H1 (cell line): ENCODE measurements around the gene ARHGAP22. TPM values are rescaled to one million over a fixed set of nuclear protein-coding genes. Genes with fewer than 3 reads are reported as not detected.

Source experiments
- CTCF ChIA-PET: fragments of 300-600 bp; sonication (Branson Sonifier 250); formaldehyde crosslinking; loops from one replicate; lab custom pipeline; 2021; ENCODE audit not compliant: partially characterized antibody; lab: Charles Lee
- POLR2A ChIA-PET: fragments of 300-600 bp; sonication (Branson Sonifier 250); formaldehyde crosslinking; loops from one replicate; lab custom pipeline; 2021; ENCODE audit warnings: inconsistent platforms; ENCODE audit not compliant: partially characterized antibody; lab: Charles Lee
- DNase-seq, 2 experiments: peaks; one replicate each; pipeline versions ENCODE4 v3.0.0 to v3.0.0-alpha.2; 2010 to 2022; ENCODE audit warnings: low spot score in 2 of 2, low read depth in 1 of 2, mixed read lengths in 1 of 2
- FAIRE-seq: peaks from 2 replicates; lab custom pipeline; 2011; peaks lifted over from hg19 to GRCh38; lab: Jason Lieb, UNC
- H2AFZ ChIP-seq: 2 replicates; pipeline ENCODE4 v1.8.1; 2012; ENCODE audit warnings: low read length, inconsistent platforms
- H2AK5ac ChIP-seq: 2 replicates; pipeline ENCODE4 v1.6.1; 2013; ENCODE audit warnings: low read depth, low read length
- H2BK120ac ChIP-seq: replicated peaks from 2 replicates; pipeline ENCODE3; 2013; ENCODE audit warnings: low read depth, low read length, inconsistent platforms
- H2BK12ac ChIP-seq: 2 replicates; pipeline ENCODE4 v1.6.1; 2013; ENCODE audit warnings: low read depth, low read length
- H2BK15ac ChIP-seq: 2 replicates; pipeline ENCODE4 v1.6.1; 2013; ENCODE audit warnings: low read length
- H2BK20ac ChIP-seq: 2 replicates; pipeline ENCODE4 v1.6.1; 2013; ENCODE audit warnings: low read length
- H2BK5ac ChIP-seq: 2 replicates; pipeline ENCODE4 v1.6.1; 2013; ENCODE audit warnings: low read depth, low read length
- H3K14ac ChIP-seq: 2 replicates; pipeline ENCODE4 v1.6.1; 2013; ENCODE audit warnings: inconsistent platforms; ENCODE audit not compliant: insufficient read length
- H3K18ac ChIP-seq: 2 replicates; pipeline ENCODE4 v1.6.1; 2013; ENCODE audit warnings: low read length; ENCODE audit errors: extremely low read depth
- H3K23ac ChIP-seq: 2 replicates; pipeline ENCODE4 v1.6.1; 2013; ENCODE audit warnings: inconsistent platforms; ENCODE audit not compliant: insufficient read length
- H3K23me2 ChIP-seq: 2 replicates; pipeline ENCODE4 v1.6.1; 2013; ENCODE audit warnings: low read depth, low read length
- H3K27ac ChIP-seq: 2 replicates; pipeline ENCODE4 v1.6.1; 2011; ENCODE audit warnings: low read depth, low read length, inconsistent platforms
- H3K27me3 ChIP-seq, 4 experiments: replicated peaks in 1 of 4; 1 replicate in 1 of 4; 2 replicates in 3 of 4; pipeline versions ENCODE4 v1.6.1 to v1.8.1; 2011 to 2013; ENCODE audit warnings: low read length in 3 of 4, mild to moderate bottlenecking in 3 of 4, inconsistent platforms in 2 of 4, mixed read lengths in 2 of 4, moderate library complexity in 1 of 4; ENCODE audit not compliant: control insufficient read depth in 3 of 4, insufficient read depth in 3 of 4; ENCODE audit errors: extremely low read depth in 1 of 4
- H3K36me3 ChIP-seq, 4 experiments: 2 replicates each; pipeline versions ENCODE4 v1.6.1 to v1.8.1; 2011 to 2013; ENCODE audit warnings: mild to moderate bottlenecking in 4 of 4, low read length in 3 of 4, moderate library complexity in 2 of 4, control low read depth in 1 of 4, inconsistent platforms in 1 of 4; ENCODE audit not compliant: insufficient read depth in 4 of 4, control insufficient read depth in 2 of 4
- H3K4ac ChIP-seq: replicated peaks from 2 replicates; pipeline ENCODE3; 2013; ENCODE audit warnings: low read length, low read depth, mixed read lengths, inconsistent platforms; ENCODE audit not compliant: insufficient read length
- H3K4me1 ChIP-seq, 4 experiments: replicated peaks in 1 of 4; 1 replicate in 1 of 4; 2 replicates in 3 of 4; pipeline versions ENCODE4 v1.6.1 to v1.8.1; 2011 to 2013; ENCODE audit warnings: low read length in 3 of 4, inconsistent platforms in 2 of 4, mixed read lengths in 1 of 4; ENCODE audit not compliant: insufficient read depth in 4 of 4, control insufficient read depth in 3 of 4
- H3K4me2 ChIP-seq, 2 experiments: 2 replicates each; pipeline versions ENCODE4 v1.6.1 to v1.8.1; 2011 to 2013; ENCODE audit warnings: low read depth in 2 of 2, low read length in 2 of 2, control low read depth in 1 of 2, inconsistent platforms in 1 of 2, mild to moderate bottlenecking in 1 of 2; ENCODE audit not compliant: insufficient read depth in 1 of 2
- H3K4me3 ChIP-seq, 4 experiments: fragments of 200-600, 300-600 bp in 1 of 4; sonication (generic), shearing (Covaris generic), sonication (Bioruptor Twin) in 1 of 4; 2 replicates each; pipeline versions ENCODE4 v1.5.1 to v1.8.1; 2011 to 2016; ENCODE audit warnings: low read length in 4 of 4, low read depth in 3 of 4, control low read depth in 2 of 4, inconsistent platforms in 2 of 4, mild to moderate bottlenecking in 2 of 4, mixed read lengths in 1 of 4, moderate library complexity in 1 of 4; ENCODE audit not compliant: insufficient read depth in 2 of 4; ENCODE audit errors: extremely low read depth in 1 of 4
- H3K56ac ChIP-seq: replicated peaks from 2 replicates; pipeline ENCODE3; 2013; ENCODE audit warnings: low read depth, mild to moderate bottlenecking, mixed read lengths, low read length, inconsistent platforms; ENCODE audit not compliant: insufficient read length
- H3K79me1 ChIP-seq: 2 replicates; pipeline ENCODE4 v1.6.1; 2013; ENCODE audit warnings: low read depth, low read length, control low read depth
- H3K79me2 ChIP-seq, 2 experiments: 2 replicates each; pipeline versions ENCODE4 v1.6.1 to v1.8.1; 2012 to 2013; ENCODE audit warnings: low read length in 2 of 2, mild to moderate bottlenecking in 2 of 2, inconsistent platforms in 1 of 2; ENCODE audit not compliant: insufficient read depth in 2 of 2, control insufficient read depth in 1 of 2
- H3K9ac ChIP-seq, 4 experiments: replicated peaks in 1 of 4; 1 replicate in 1 of 4; 2 replicates in 3 of 4; pipeline versions ENCODE4 v1.6.1 to v1.8.1; 2011 to 2013; ENCODE audit warnings: low read depth in 3 of 4, low read length in 3 of 4, control low read depth in 2 of 4, mild to moderate bottlenecking in 2 of 4, moderate library complexity in 2 of 4, inconsistent platforms in 1 of 4; ENCODE audit errors: extremely low read depth in 1 of 4
- H3K9me3 ChIP-seq, 2 experiments: 2 replicates each; pipeline versions ENCODE4 v1.6.1 to v1.8.1; 2012 to 2013; ENCODE audit warnings: mild to moderate bottlenecking in 2 of 2, moderate library complexity in 2 of 2, control low read depth in 1 of 2, inconsistent platforms in 1 of 2, low read depth in 1 of 2, low read length in 1 of 2, mixed read lengths in 1 of 2; ENCODE audit not compliant: insufficient read depth in 2 of 2
- H4K20me1 ChIP-seq, 2 experiments: replicated peaks in 1 of 2; 2 replicates each; pipeline versions ENCODE3 to v1.8.1; 2011 to 2013; ENCODE audit warnings: inconsistent platforms in 2 of 2, low read length in 2 of 2, mild to moderate bottlenecking in 1 of 2; ENCODE audit not compliant: insufficient read depth in 2 of 2, control insufficient read depth in 1 of 2
- H4K5ac ChIP-seq: 2 replicates; pipeline ENCODE4 v1.6.1; 2013; ENCODE audit warnings: low read length, low read depth, mixed read lengths, inconsistent platforms; ENCODE audit not compliant: insufficient read length
- H4K8ac ChIP-seq: 2 replicates; pipeline ENCODE4 v1.8.0; 2013; ENCODE audit warnings: mild to moderate bottlenecking, moderate library complexity, low read length, inconsistent platforms; ENCODE audit not compliant: insufficient read depth; ENCODE audit errors: extremely low read depth
- H4K91ac ChIP-seq: replicated peaks from 2 replicates; pipeline ENCODE3; 2013; ENCODE audit warnings: low read length, mixed read lengths, inconsistent platforms; ENCODE audit not compliant: insufficient read length
- ASH2L ChIP-seq: fragments of 200-600, 300-600 bp; sonication (generic); IDR thresholded peaks from one replicate; pipeline ENCODE4 v1.7.1; 2017; ENCODE audit warnings: low read length
- BRCA1 ChIP-seq: IDR thresholded peaks from 2 replicates; pipeline ENCODE4 v1.6.1; 2012; ENCODE audit warnings: low read depth, low read length, improper control_type of control experiment
- CEBPB ChIP-seq: IDR thresholded peaks from 2 replicates; pipeline ENCODE4 v1.6.1; 2012; ENCODE audit warnings: low read depth, low read length
- EP300 ChIP-seq, 2 experiments: IDR thresholded peaks; 1 replicate in 1 of 2; 2 replicates in 1 of 2; pipeline ENCODE4 v1.6.1; 2011 to 2012; ENCODE audit warnings: low read depth in 2 of 2, low read length in 2 of 2, mild to moderate bottlenecking in 2 of 2, borderline replicate concordance in 1 of 2, inconsistent platforms in 1 of 2, moderate library complexity in 1 of 2
- HDAC2 ChIP-seq, 2 experiments: fragments of 300-600 bp in 1 of 2; sonication (generic) in 1 of 2; IDR thresholded peaks; 2 replicates each; pipeline ENCODE4 v1.6.1; 2011 to 2012; ENCODE audit warnings: low read depth in 2 of 2, low read length in 2 of 2, mild to moderate bottlenecking in 2 of 2, moderate library complexity in 2 of 2, borderline replicate concordance in 1 of 2, inconsistent platforms in 1 of 2
- HDAC6 ChIP-seq: IDR thresholded peaks from one replicate; pipeline ENCODE4 v1.7.1; 2012; ENCODE audit warnings: low read depth, mild to moderate bottlenecking, inconsistent platforms, low read length, moderate library complexity
- KDM1A ChIP-seq: fragments of 200-600, 300-600 bp; sonication (generic); IDR thresholded peaks from 2 replicates; pipeline ENCODE4 v1.7.1; 2016; ENCODE audit warnings: mild to moderate bottlenecking, low read length, borderline replicate concordance
- MAFK ChIP-seq: IDR thresholded peaks from 2 replicates; pipeline ENCODE4 v1.6.1; 2012; ENCODE audit warnings: low read depth, mild to moderate bottlenecking, improper control_type of control experiment, low read length
- RAD21 ChIP-seq, 2 experiments: IDR thresholded peaks in 1 of 2; conservative IDR thresholded peaks in 1 of 2; 2 replicates each; pipeline ENCODE4 v1.6.1; 2011; ENCODE audit warnings: low read depth in 2 of 2, low read length in 2 of 2, improper control_type of control experiment in 1 of 2, inconsistent platforms in 1 of 2, mild to moderate bottlenecking in 1 of 2, moderate library complexity in 1 of 2
- RBBP5 ChIP-seq: IDR thresholded peaks from 2 replicates; pipeline ENCODE4 v1.7.1; 2012; ENCODE audit warnings: low read depth, mild to moderate bottlenecking, inconsistent platforms, low read length, moderate library complexity, borderline replicate concordance
- RXRA ChIP-seq: IDR thresholded peaks from 2 replicates; pipeline ENCODE4 v1.6.1; 2011; ENCODE audit warnings: low read depth, mild to moderate bottlenecking, low read length, moderate library complexity; ENCODE audit not compliant: insufficient read depth
- SIX5 ChIP-seq: IDR thresholded peaks from 2 replicates; pipeline ENCODE4 v1.6.1; 2011; ENCODE audit warnings: mild to moderate bottlenecking, low read depth, low read length
- TBP ChIP-seq: IDR thresholded peaks from 2 replicates; pipeline ENCODE4 v1.6.1; 2011; ENCODE audit warnings: low read depth, low read length, improper control_type of control experiment
- TCF12 ChIP-seq: IDR thresholded peaks from 2 replicates; pipeline ENCODE4 v1.6.1; 2011; ENCODE audit warnings: low read depth, mild to moderate bottlenecking, low read length
- WGBS, 2 experiments: shearing (Covaris generic) in 1 of 2; methylation state at CpG; one replicate each; pipeline versions ENCODE4 v1.1.6 to v1.1.7; 2013 to 2015; ENCODE audit warnings: low lambda C conversion rate in 2 of 2, mixed read lengths in 2 of 2, inconsistent platforms in 1 of 2, low coverage in 1 of 2, missing lambda C conversion rate in 1 of 2; ENCODE audit not compliant: insufficient replicate concordance in 2 of 2, insufficient coverage in 1 of 2, insufficient read length in 1 of 2; ENCODE audit errors: extremely low coverage in 1 of 2, missing lambda C conversion rate in 1 of 2; 5-methylcytosine and 5-hydroxymethylcytosine counted together
- polyA plus RNA-seq, 7 experiments: library from polyadenylated mRNA; depleted of rRNA in 3 of 7; stranded (reverse) in 5 of 7; unstranded in 2 of 7; fragments of >200 nt in 5 of 7; fragments of 200-250 nt in 2 of 7; gene quantifications; 1 replicate in 5 of 7; 2 replicates in 1 of 7; 4 replicates in 1 of 7; pipeline versions ENCODE4 v1.2.1 to v1.2.3, GENCODE V29; 2011 to 2013; ENCODE audit warnings: missing spikeins in 2 of 7, mixed read lengths in 2 of 7
- total RNA-seq: library from RNA; stranded (reverse); fragmentation: NEBNext Ultra II Directional; extraction: Animal tissue kit (Norgen Biotek cat#: 25700); gene quantifications from 2 replicates; pipeline ENCODE4 v1.2.1, GENCODE V29; 2021

Gene ARHGAP22
- total and polyA plus RNA-seq, 2 of the 8 experiments (the other 6 are each of a cell fraction or from before 2014, with no cell fraction given) = 3.6 to 11.2 TPM

- Histone ChIP-seq H3K23ac (no peak overlapping the region), H4K91ac (no peak overlapping the region), H4K5ac (no peak overlapping the region), H3K27me3 (peaks cover 0 to 10% (median 3%) of the 10 kb centered on the region in 4 experiments; a peak in 3 of 7 replicates), H3K4me2 (no peak overlapping the region), H2BK20ac (no peak overlapping the region), H2AFZ (no peak overlapping the region), H2BK12ac (no peak overlapping the region), H3K14ac (no peak overlapping the region), H3K18ac (no peak overlapping the region), H3K79me2 (no peaks in the 10 kb centered on the region), H4K8ac (no peak overlapping the region), H2BK15ac (no peak overlapping the region), H3K56ac (no peak overlapping the region), H2AK5ac (no peak overlapping the region), H3K27ac (no peak overlapping the region), H3K4ac (no peak overlapping the region), H4K20me1 (no peaks in the 10 kb centered on the region), H3K23me2 (no peaks in the 10 kb centered on the region; the same call in 1 of the 2 replicates), H3K4me1 (peaks cover 0 to 3% (median 1%) of the 10 kb centered on the region in 4 experiments; a peak in 3 of 7 replicates), H3K9me3 (no peaks in the 10 kb centered on the region), H3K9ac (no peak overlapping the region), H3K79me1 (no peaks in the 10 kb centered on the region), H2BK5ac (no peak overlapping the region), H2BK120ac (no peak overlapping the region), H3K4me3 (no peak overlapping the region), H3K36me3 (no peaks in the 10 kb centered on the region)
- DNase-seq = no peak
- CTCF ChIA-PET = interaction anchor here (1.0 to 1.6 kb wide), 7 partner anchors 18 to 127 kb away, joined by 3 to 10 read pairs (median 4); no protein-coding TSS in a partner anchor
- 88% methylated on average over 2 of the region's 2 CpGs; no CpG with 5 or more reads in 1 of the 2 experiments for WGBS, 2 experiments
- POLR2A ChIA-PET = no interaction called here
- no peak for FAIRE-seq
- no peak for TF ChIP-seq KDM1A
- TF ChIP-seq ASH2L = no peak
- TF ChIP-seq TCF12 = no peak
- no peak for TF ChIP-seq HDAC2 (IDR thresholded peaks at IDR 0.05; ENCODE audit: borderline replicate concordance in 1 of 2, low read depth in 2 of 2, low read length in 2 of 2)
- no peak for TF ChIP-seq RAD21 (IDR thresholded peaks at IDR 0.05 in 1 of 2, conservative IDR thresholded peaks at IDR 0.05 in 1 of 2; ENCODE audit: low read depth in 2 of 2, low read length in 2 of 2)
- TF ChIP-seq RXRA = no peak
- no peak for TF ChIP-seq TBP
- no peak for TF ChIP-seq HDAC6
- TF ChIP-seq SIX5 = no peak
- no peak for TF ChIP-seq EP300 (IDR thresholded peaks at IDR 0.05; ENCODE audit: borderline replicate concordance in 1 of 2, low read depth in 2 of 2, low read length in 2 of 2)
- no peak for TF ChIP-seq RBBP5
- TF ChIP-seq BRCA1 = no peak
- no peak for TF ChIP-seq MAFK
- TF ChIP-seq CEBPB = no peak
Measured at GRCh38 chr10:48651293-48651692, 46.4 kb upstream of the ARHGAP22 start.
